B cell (primary cell): ENCODE data around the gene CNTNAP2. TPM values are rescaled to one million over a fixed set of nuclear protein-coding genes. Genes with fewer than 3 reads are reported as not detected.

Experiments
- ATAC-seq: fragments of 200-7000 bp; cut with Tn5 transposase; one replicate; pipeline ENCODE4 v1.10.0; 2021; ENCODE audit warnings: low read depth, mild to moderate bottlenecking, moderate number of reproducible peaks, moderate library complexity
- CTCF ChIA-PET: fragments of 350-600 bp; sonication (Branson Sonifier 250); formaldehyde crosslinking; loops from one replicate; lab custom pipeline; 2021; ENCODE audit warnings: antibody characterized with exemption, inconsistent platforms; lab: Charles Lee
- POLR2A ChIA-PET: fragments of 350-600 bp; sonication (Branson Sonifier 250); formaldehyde crosslinking; loops from one replicate; lab custom pipeline; 2021; ENCODE audit warnings: antibody characterized with exemption; lab: Charles Lee
- DNase-seq: peaks from one replicate; pipeline ENCODE4 v3.0.0; 2013
- H2AFZ ChIP-seq: 2 replicates; pipeline ENCODE4 v1.6.1; 2012; ENCODE audit warnings: mild to moderate bottlenecking, low read depth, low read length; ENCODE audit not compliant: insufficient read depth, poor library complexity, severe bottlenecking
- H3K27ac ChIP-seq, 2 donors: 1 replicate in 1 of 2; 2 replicates in 1 of 2; pipeline ENCODE4 v1.5.1; 2012 to 2013; ENCODE audit warnings: low read length in 2 of 2, mild to moderate bottlenecking in 2 of 2, moderate library complexity in 1 of 2
- H3K27me3 ChIP-seq, 4 experiments: fragments of 200-600 bp in 1 of 4; sonication (generic) in 1 of 4; replicated peaks in 1 of 4; 1 replicate in 2 of 4; 2 replicates in 2 of 4; pipeline versions ENCODE4 v1.6.1 to v1.7.0; 2013 to 2016; ENCODE audit warnings: low read length in 3 of 4, mild to moderate bottlenecking in 2 of 4, mixed read lengths in 1 of 4, moderate library complexity in 1 of 4; ENCODE audit not compliant: insufficient read depth in 4 of 4, control insufficient read depth in 3 of 4; ENCODE audit errors: control extremely low read depth in 1 of 4
- H3K36me3 ChIP-seq, 2 experiments: replicated peaks in 1 of 2; 1 replicate in 1 of 2; 2 replicates in 1 of 2; pipeline versions ENCODE4 v1.6.1 to v1.7.1; 2013; ENCODE audit warnings: low read length in 1 of 2; ENCODE audit not compliant: insufficient read depth in 2 of 2, control insufficient read depth in 1 of 2; ENCODE audit errors: control extremely low read depth in 1 of 2, extremely low read depth in 1 of 2
- H3K4me1 ChIP-seq, 2 donors: fragments of 200-600 bp in 1 of 2; sonication (generic) in 1 of 2; 1 replicate in 1 of 2; 2 replicates in 1 of 2; pipeline versions ENCODE4 v1.5.1 to v1.6.1; 2013 to 2017; ENCODE audit warnings: low read length in 2 of 2; ENCODE audit not compliant: control insufficient read depth in 2 of 2, insufficient read depth in 2 of 2
- H3K4me2 ChIP-seq: replicated peaks from 2 replicates; pipeline ENCODE3; 2012; ENCODE audit warnings: mild to moderate bottlenecking, low read depth, low read length; ENCODE audit not compliant: poor library complexity, severe bottlenecking
- H3K4me3 ChIP-seq, 5 experiments: fragments of 200-600 bp in 1 of 5; sonication (generic) in 1 of 5; 1 replicate in 3 of 5; 2 replicates in 2 of 5; pipeline versions ENCODE4 v1.5.1 to v1.7.0; 2011 to 2016; ENCODE audit warnings: low read length in 4 of 5, mild to moderate bottlenecking in 4 of 5, low read depth in 2 of 5, control low read depth in 1 of 5, moderate library complexity in 1 of 5; ENCODE audit not compliant: insufficient read depth in 1 of 5; ENCODE audit errors: control extremely low read depth in 1 of 5, extremely low read depth in 1 of 5
- H3K79me2 ChIP-seq: fragments of 200-600 bp; sonication (generic); one replicate; pipeline ENCODE4 v1.6.0; 2016; ENCODE audit warnings: low read length; ENCODE audit not compliant: control insufficient read depth, insufficient read depth
- H3K9ac ChIP-seq: fragments of 200-600 bp; sonication (generic); 2 replicates; pipeline ENCODE4 v1.6.1; 2017; ENCODE audit warnings: mild to moderate bottlenecking, low read length, moderate library complexity
- H3K9me3 ChIP-seq, 3 donors: one replicate each; pipeline versions ENCODE4 v1.6.1 to v1.7.1; 2013; ENCODE audit warnings: low read length in 2 of 3; ENCODE audit not compliant: control insufficient read depth in 2 of 3, insufficient read depth in 1 of 3; ENCODE audit errors: control extremely low read depth in 1 of 3
- H4K20me1 ChIP-seq: 2 replicates; pipeline ENCODE4 v1.6.0; 2012; ENCODE audit warnings: mild to moderate bottlenecking, low read length; ENCODE audit not compliant: insufficient read depth, control insufficient read depth, poor library complexity, severe bottlenecking
- H3K27ac Mint-ChIP-seq: one replicate; pipeline ENCODE4 v1.8.0; 2021; ENCODE audit warnings: mixed read lengths
- H3K27me3 Mint-ChIP-seq: one replicate; pipeline ENCODE4 v1.8.0; 2021; ENCODE audit warnings: mixed read lengths
- H3K4me1 Mint-ChIP-seq: one replicate; pipeline ENCODE4 v1.8.0; 2021; ENCODE audit warnings: mixed read lengths
- H3K4me3 Mint-ChIP-seq: one replicate; pipeline ENCODE4 v1.8.0; 2021; ENCODE audit warnings: mixed read lengths
- H3K9me3 Mint-ChIP-seq: one replicate; pipeline ENCODE4 v1.8.0; 2022; ENCODE audit warnings: mixed read lengths; ENCODE audit not compliant: insufficient read depth
- CTCF ChIP-seq: fragments of 200-600 bp; IDR thresholded peaks from one replicate; pipeline ENCODE4 v1.8.0; 2022; ENCODE audit warnings: antibody characterized with exemption, mild to moderate bottlenecking
- EZH2 ChIP-seq: IDR thresholded peaks from 2 replicates; pipeline ENCODE4 v1.6.1; 2012; ENCODE audit warnings: borderline replicate concordance, low read depth, mild to moderate bottlenecking, moderate library complexity, low read length; ENCODE audit not compliant: insufficient read depth, poor library complexity, severe bottlenecking
- WGBS: methylation state at CpG from one replicate; pipeline ENCODE4 v1.1.5; 2013; ENCODE audit warnings: missing lambda C conversion rate; ENCODE audit not compliant: insufficient coverage; 5-methylcytosine and 5-hydroxymethylcytosine counted together
- intact Hi-C: fragments of 100-400 bp; cut with micrococcal nuclease; formaldehyde crosslinking; loops from one replicate; pipeline ENCODE4 v1.10.0; 2022
- polyA plus RNA-seq: library from polyadenylated mRNA; depleted of rRNA; stranded (reverse); fragments of >200 nt; gene quantifications from 2 replicates; pipeline ENCODE4 v1.2.3, GENCODE V29; 2012
- total RNA-seq, 2 donors: library from RNA; stranded (reverse); fragments of 120-200 nt in 1 of 2; gene quantifications; 1 replicate in 1 of 2; 2 replicates in 1 of 2; pipeline versions ENCODE4 v1.2.3 to v1.2.4, GENCODE V29; 2013 to 2022

The CNTNAP2 gene
- total and polyA plus RNA-seq, 2 donors (not counting 1 experiment from before 2014, with no cell fraction given) = 7.4 to 16.6 TPM

- Mint-ChIP-seq H3K4me3 (no peak overlapping the region), H3K27ac (no peak overlapping the region), H3K4me1 (no peaks in the 10 kb centered on the region), H3K9me3 (no peaks in the 10 kb centered on the region), H3K27me3 (no peaks in the 10 kb centered on the region)
- TF ChIP-seq CTCF = no peak
- no peak for TF ChIP-seq EZH2
- H3K9me3 ChIP-seq = no peaks in the 10 kb centered on the region
- no peak overlapping the region for H3K4me3 ChIP-seq
- H3K4me2 ChIP-seq = no peak overlapping the region
- no CpG with 5 or more reads among the region's 1 CpG for WGBS
- H3K79me2 ChIP-seq = no peaks in the 10 kb centered on the region
- no peak overlapping the region for H3K27ac ChIP-seq
- POLR2A ChIA-PET = no interaction called here
- intact Hi-C loops = no loop called here
- DNase-seq (no peak), ATAC-seq (no peak)
- H3K27me3 ChIP-seq = no peaks in the 10 kb centered on the region
- no peak overlapping the region for H2AFZ ChIP-seq
- no peaks in the 10 kb centered on the region for H3K4me1 ChIP-seq
- H3K36me3 ChIP-seq = no peaks in the 10 kb centered on the region
- no peak overlapping the region for H3K9ac ChIP-seq
- H4K20me1 ChIP-seq = no peaks in the 10 kb centered on the region
- CTCF ChIA-PET = no interaction called here
Measured at GRCh38 chr7:147251751-147252325, 1135.2 kb downstream of the CNTNAP2 start.

GRCh38 chr7:147261693-147262092 is 1145.1 kb downstream of the CNTNAP2 start:
- no CpG with 5 or more reads among the region's 1 CpG for WGBS
- no peaks in the 10 kb centered on the region for H3K4me1 ChIP-seq
- DNase-seq = no peak
- no peak overlapping the region for H3K4me3 ChIP-seq
- no peaks in the 10 kb centered on the region for H3K9me3 Mint-ChIP-seq
- H3K9me3 ChIP-seq = peaks cover 0 to 7% (median 0%) of the 10 kb centered on the region in 3 donors
- H3K4me2 ChIP-seq = no peak overlapping the region
- no peak overlapping the region for H3K27ac Mint-ChIP-seq
- no peaks in the 10 kb centered on the region for H3K27me3 ChIP-seq
- ATAC-seq = no peak
- no peak overlapping the region for H3K9ac ChIP-seq
- ChIA-PET POLR2A (no interaction called here), CTCF (no interaction called here)
- no peaks in the 10 kb centered on the region for H3K36me3 ChIP-seq
- no peaks in the 10 kb centered on the region for H3K79me2 ChIP-seq
- TF ChIP-seq CTCF = no peak
- TF ChIP-seq EZH2 = no peak
- H2AFZ ChIP-seq = no peak overlapping the region
- intact Hi-C loops = no loop called here
- H4K20me1 ChIP-seq = no peaks in the 10 kb centered on the region
- H3K27ac ChIP-seq = no peak overlapping the region
- H3K4me3 Mint-ChIP-seq = no peak overlapping the region
- H3K27me3 Mint-ChIP-seq = no peaks in the 10 kb centered on the region
- H3K4me1 Mint-ChIP-seq = no peaks in the 10 kb centered on the region
